GM18519 (cell line): ENCODE results near the gene SOCS1.

ENCODE experiments used
- ATAC-seq: cut with Tn5 transposase; IDR thresholded peaks from one replicate; pipeline ENCODE4 v1.9.1; 2021; ENCODE audit warnings: mild to moderate bottlenecking, moderate library complexity; ENCODE audit not compliant: unreplicated experiment, low FRiP score

Gene SOCS1

DNA sequence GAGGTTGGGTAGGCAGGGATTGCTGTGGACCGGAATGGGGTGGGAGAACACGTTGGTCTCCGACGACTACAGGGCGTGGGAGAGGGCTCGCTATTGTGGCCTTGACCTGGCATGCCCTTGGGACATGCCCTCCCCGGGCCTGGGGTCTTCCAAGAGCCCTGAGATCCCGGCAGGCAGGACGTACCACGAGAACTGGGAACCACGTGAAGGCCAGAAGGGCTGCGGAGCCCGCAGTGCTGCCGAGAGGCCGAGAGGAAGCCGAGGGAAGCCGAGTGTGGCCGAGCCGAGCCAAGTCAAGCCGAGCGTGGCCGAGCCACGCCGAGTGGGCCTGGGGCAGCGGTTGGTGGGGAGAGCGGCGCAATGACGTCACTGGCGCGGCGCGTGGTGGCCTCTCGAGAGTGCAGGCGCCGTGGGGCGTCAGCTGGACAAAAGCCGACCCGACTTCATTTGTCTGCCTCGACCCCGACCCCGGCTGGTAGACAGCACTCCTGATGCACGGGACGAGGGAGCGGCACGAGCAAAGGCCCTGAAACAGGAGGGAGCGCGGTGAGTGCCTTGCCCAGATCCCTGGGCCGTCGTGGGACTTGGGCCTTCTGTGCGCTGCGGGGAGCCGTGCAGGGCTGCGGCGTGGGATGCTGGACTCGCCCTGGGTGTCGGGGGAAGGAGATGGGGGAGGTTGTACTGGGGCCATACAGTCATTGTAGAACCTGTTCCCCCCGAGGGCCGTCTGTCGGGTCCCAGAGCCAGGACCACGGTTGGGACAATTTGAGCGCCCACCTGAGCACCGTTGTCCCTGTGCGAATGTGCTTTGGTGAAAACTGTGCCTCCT, 6.6 kb downstream of the SOCS1 start:
- ATAC-seq, result no peak

- ATAC-seq, result no peak
Measured at GRCh38 chr16:11248133-11248532, 7.9 kb downstream of the SOCS1 start.

GRCh38 chr16:11245988-11246387, 10.0 kb downstream of the SOCS1 start:
- no peak for ATAC-seq

GRCh38 chr16:11245222-11245737, 10.7 kb downstream of the SOCS1 start:
- ATAC-seq, result no peak

- no peak for ATAC-seq
Measured at GRCh38 chr16:11242658-11243057, 13.3 kb downstream of the SOCS1 start.

DNA sequence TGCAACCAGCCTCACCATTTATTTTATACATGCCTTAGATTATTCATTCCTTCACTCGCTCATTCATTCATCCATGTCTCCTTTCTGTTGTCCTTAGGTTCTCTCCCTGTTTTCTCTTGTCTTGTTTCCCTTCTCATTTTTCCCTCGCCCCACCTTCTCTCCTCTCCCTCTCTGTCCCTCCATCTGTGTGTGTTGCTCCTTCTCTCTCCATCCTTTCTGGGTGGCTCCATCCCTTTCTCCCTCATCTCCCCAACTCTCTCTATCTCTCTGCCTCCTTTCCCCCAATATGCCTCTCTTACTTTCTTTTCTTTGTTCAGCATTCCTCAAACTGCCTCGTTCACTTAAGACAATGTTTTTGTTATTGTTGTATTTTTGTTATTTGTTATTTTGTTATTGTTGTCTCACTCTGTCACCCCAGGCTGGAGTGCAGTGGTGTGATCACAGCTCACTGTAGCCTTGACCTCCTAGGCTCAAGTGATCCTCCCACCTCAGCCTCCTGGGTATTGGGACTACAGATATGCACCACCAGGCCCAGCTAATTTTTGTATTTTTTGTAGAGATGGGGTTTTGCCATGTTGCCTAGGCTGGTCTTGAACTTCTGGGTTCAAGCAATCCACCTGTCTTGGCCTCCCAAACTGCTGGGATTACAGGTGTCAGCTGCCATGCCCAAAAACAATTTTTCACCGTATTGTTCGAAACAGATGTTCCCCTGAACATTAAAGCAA, 14.4 kb downstream of the SOCS1 start:
- ATAC-seq, result no peak

GRCh38 chr16:11240636-11241473, 15.1 kb downstream of the SOCS1 start:
- ATAC-seq, result no peak

GRCh38 chr16:11239644-11240632, 16.1 kb downstream of the SOCS1 start:
- ATAC-seq, result no peak

DNA sequence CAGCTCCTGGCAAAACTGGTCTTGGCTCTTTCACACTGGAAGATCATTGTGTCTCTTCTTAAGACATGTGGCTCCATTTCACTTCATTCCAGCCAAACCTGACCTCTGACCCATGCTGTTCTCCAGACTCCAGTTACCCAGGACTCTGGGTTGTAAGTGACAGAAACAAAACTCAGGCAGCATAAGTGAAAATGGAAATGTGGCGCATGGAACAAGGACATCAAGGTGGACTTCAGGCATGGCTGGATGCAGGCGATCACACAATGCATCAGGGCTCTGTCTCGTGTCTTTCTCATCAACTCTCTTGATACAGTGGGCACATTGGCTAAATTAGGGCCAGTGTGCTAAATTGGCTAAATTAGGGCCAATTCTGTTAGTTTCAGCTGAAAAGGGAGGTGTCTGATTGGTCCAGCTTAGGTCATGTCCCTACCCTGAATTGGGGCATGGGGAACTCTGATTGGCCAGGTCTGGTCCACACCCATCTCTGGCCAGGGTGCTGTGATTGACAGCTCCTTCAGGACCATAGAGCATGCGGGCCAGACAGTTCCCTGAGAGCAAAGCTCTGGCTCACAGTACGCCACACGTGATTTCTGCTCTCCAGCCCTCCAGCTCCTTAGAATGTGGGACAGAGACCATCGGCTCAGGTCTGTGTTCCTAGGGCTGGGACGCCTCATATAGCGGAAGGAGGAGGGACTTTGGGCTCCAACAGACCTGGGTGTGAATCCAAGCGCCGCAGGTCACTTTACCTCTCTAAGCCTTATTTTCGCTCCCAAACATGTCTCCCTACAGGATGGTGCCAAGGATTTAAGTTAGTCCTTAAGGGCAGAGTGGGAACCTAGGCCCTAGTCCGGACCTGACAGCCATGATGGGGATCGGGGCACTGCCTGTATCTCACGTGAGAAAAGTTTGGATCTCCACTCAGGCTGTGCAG, 17.5 kb downstream of the SOCS1 start:
- no peak for ATAC-seq

GRCh38 chr16:11236461-11237254, 19.3 kb downstream of the SOCS1 start:
- no peak for ATAC-seq

DNA sequence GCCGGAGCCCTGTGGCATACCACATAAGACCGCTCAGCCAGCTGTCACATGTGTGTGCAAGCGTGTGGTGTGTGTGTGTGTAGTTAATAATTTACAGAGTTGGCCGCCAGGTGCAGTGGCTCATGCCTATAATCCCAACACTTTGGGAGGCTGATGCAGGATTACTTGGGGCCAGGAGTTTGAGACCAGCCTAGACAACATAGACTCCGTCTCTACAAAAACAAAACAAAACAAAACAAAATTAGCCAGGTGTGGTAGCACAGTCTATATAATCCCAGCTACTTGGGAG, 20.4 kb downstream of the SOCS1 start:
- no peak for ATAC-seq

- ATAC-seq, result no peak
Measured at GRCh38 chr16:11234884-11235702, 20.9 kb downstream of the SOCS1 start.

DNA sequence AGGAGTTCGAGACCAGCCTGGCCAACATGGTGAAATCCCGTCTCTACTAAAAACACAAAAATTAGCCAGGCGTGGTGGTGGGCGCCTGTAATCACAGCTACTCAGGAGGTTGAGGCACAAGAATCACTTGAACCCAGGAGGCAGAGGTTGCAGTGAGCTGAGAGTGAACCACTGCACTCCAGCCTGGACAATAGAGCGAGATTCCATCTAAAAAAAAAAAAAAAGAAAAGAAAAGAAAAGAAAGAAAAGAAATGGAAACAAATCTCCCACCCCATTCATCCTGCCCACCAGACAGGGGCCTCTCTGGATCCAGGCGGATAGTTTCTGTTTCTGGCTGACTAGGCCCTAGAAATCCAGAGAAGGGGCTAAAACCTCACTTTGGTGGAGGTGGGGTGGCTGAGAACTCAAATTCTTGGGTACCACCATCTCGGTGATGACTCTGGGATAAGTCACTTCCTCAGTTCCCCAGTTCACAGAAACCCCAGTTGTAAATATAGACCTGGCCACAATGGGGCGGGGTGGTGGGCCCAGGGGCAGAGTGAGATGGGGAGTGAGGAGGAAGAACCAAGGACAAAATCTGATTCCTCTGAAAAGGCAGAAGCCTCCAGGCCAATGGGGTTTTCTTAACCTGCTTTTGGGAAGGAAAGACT, 22.2 kb downstream of the SOCS1 start:
- ATAC-seq, result no peak

DNA sequence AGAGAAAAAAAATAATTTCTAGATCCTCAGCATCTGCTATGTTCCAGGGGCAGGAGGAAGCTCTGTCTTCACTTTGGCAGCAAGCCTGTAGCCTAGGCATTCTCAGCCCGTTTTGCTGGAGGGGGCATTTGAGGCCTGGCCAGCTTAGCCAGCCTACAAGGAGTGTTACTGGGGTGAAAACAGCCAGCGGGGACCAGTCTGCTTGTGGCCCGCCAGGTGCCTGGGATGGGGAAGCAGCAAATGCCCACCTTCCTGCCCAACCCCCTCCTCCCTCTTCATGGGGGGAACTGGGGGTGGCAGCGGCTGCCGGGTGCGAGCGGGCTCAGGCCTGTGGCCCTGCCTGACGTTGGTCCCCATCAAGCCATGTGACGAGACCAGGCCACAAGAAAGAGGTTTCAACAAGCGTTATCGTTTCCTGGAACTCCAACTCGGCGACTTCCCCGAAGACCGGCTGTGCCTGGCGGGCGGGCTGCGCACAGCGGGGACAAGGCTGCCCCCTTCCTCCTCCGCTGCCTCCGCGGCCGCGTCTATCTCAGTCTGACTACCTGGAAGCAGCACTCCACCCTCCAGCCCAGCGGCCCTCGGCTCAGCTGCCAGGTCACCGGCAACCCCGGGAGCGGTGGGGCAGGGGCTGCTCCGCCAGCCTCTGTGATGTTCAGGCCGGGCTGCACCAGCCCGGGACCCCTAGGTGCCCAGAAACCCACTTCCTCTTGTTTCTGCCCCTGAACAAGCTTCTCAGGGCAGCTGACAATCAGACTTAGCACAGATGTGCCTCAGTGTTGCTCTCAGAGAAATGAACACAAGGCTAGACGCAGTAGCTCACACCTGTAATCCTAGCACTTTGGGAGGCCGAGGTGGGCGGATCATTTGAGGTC, 22.9 kb downstream of the SOCS1 start:
- no peak for ATAC-seq

GRCh38 chr16:11232302-11232851, 23.6 kb downstream of the SOCS1 start:
- no peak for ATAC-seq
